PC-9 (cell line): ENCODE results near the gene ZNF19. TPM values are rescaled to one million over a fixed set of nuclear protein-coding genes. Genes with fewer than 3 reads are reported as not detected.

Experiments used
- BruUV-seq: library from RNA; stranded (reverse); fragments of 400-500 nt; replicated peaks from 2 replicates; lab custom pipeline; 2021; lab: Mats Ljungman, UMichigan
- CTCF ChIA-PET: fragments of 300-600 bp; sonication (Branson Sonifier 250); formaldehyde crosslinking; loops from one replicate; lab custom pipeline; 2022; ENCODE audit warnings: antibody characterized with exemption; lab: Charles Lee
- POLR2A ChIA-PET: fragments of 300-600 bp; sonication (Branson Sonifier 250); formaldehyde crosslinking; loops from one replicate; lab custom pipeline; 2022; ENCODE audit warnings: antibody characterized with exemption; ENCODE audit not compliant: unreplicated experiment; lab: Charles Lee
- DNase-seq, 2 experiments: peaks; one replicate each; pipeline versions ENCODE4 v3.0.0 to v3.0.0-alpha.2; 2015 to 2022; ENCODE audit warnings: mixed read lengths in 1 of 2
- H2AFZ ChIP-seq: fragments of 200-600 bp; sonication (generic); 2 replicates; pipeline ENCODE4 v1.8.1; 2017; ENCODE audit warnings: antibody characterized with exemption
- H3F3A ChIP-seq: fragments of 200-600 bp; sonication (generic); 2 replicates; pipeline ENCODE4 v1.8.1; 2017; ENCODE audit warnings: antibody characterized with exemption, mild to moderate bottlenecking, low read depth; ENCODE audit not compliant: insufficient read depth
- H3K27ac ChIP-seq: fragments of 200-600 bp; sonication (generic); 2 replicates; pipeline ENCODE4 v1.6.1; 2016; ENCODE audit warnings: mixed run types
- H3K27me3 ChIP-seq: fragments of 200-600 bp; sonication (generic); 2 replicates; pipeline ENCODE4 v1.6.1; 2016; ENCODE audit warnings: low read depth, mixed run types; ENCODE audit not compliant: insufficient read depth
- H3K36me3 ChIP-seq: fragments of 200-600 bp; sonication (generic); 2 replicates; pipeline ENCODE4 v1.6.1; 2016; ENCODE audit warnings: low read depth, mixed run types
- H3K4me1 ChIP-seq: fragments of 200-600 bp; sonication (generic); replicated peaks from 2 replicates; pipeline ENCODE4 v1.6.1; 2016; ENCODE audit warnings: mixed run types; ENCODE audit not compliant: insufficient read depth
- H3K4me2 ChIP-seq: fragments of 200-600 bp; sonication (generic); 2 replicates; pipeline ENCODE4 v1.6.1; 2017; ENCODE audit warnings: mixed run types
- H3K4me3 ChIP-seq: fragments of 200-600 bp; sonication (generic); 2 replicates; pipeline ENCODE4 v1.6.1; 2016; ENCODE audit warnings: mixed run types
- H3K79me2 ChIP-seq: fragments of 200-600 bp; sonication (generic); 2 replicates; pipeline ENCODE4 v1.6.1; 2017; ENCODE audit warnings: low read depth, mixed run types
- H3K9me2 ChIP-seq: fragments of 200-600 bp; sonication (generic); 2 replicates; pipeline ENCODE4 v1.8.1; 2017; ENCODE audit warnings: mild to moderate bottlenecking; ENCODE audit not compliant: insufficient read depth
- H3K9me3 ChIP-seq: fragments of 200-600 bp; sonication (generic); 2 replicates; pipeline ENCODE4 v1.8.1; 2016; ENCODE audit warnings: low read depth; ENCODE audit not compliant: insufficient read depth
- H4K20me1 ChIP-seq: fragments of 200-600 bp; sonication (generic); 2 replicates; pipeline ENCODE4 v1.8.1; 2017; ENCODE audit not compliant: insufficient read depth
- CTCF ChIP-seq: fragments of 200-600 bp; sonication (generic); conservative IDR thresholded peaks from 2 replicates; pipeline ENCODE4 v1.6.1; 2017; ENCODE audit warnings: mixed run types, antibody characterized with exemption, mild to moderate bottlenecking, moderate library complexity
- EZH2 ChIP-seq: fragments of 200-600 bp; sonication (generic); IDR thresholded peaks from 2 replicates; pipeline ENCODE4 v1.8.0; 2017; ENCODE audit warnings: antibody characterized with exemption, low read depth
- intact Hi-C: fragments of 100-400 bp; cut with micrococcal nuclease; formaldehyde crosslinking; loops from one replicate; pipeline ENCODE4 v1.10.0; 2022; ENCODE audit not compliant: unreplicated experiment
- total RNA-seq: library from RNA; stranded (reverse); gene quantifications from 2 replicates; pipeline ENCODE4 v1.2.3, GENCODE V29; 2021

Gene ZNF19
- total RNA-seq, 1 experiment from 2014 or later: 6.8 TPM

- no peaks in the 10 kb centered on the region for H3K27me3 ChIP-seq
- no peak overlapping the region; the same call in 1 of the 2 replicates for H3K4me3 ChIP-seq
- H4K20me1 ChIP-seq: no peaks in the 10 kb centered on the region
- no peaks in the 10 kb centered on the region for H3K9me2 ChIP-seq
- H3K4me2 ChIP-seq: no peak overlapping the region
- H2AFZ ChIP-seq: no peak overlapping the region
- intact Hi-C loops: no loop called here
- H3K4me1 ChIP-seq: no peaks in the 10 kb centered on the region
- TF ChIP-seq EZH2: no peak
- TF ChIP-seq CTCF: no peak
- no peaks in the 10 kb centered on the region for H3K79me2 ChIP-seq
- ChIA-PET POLR2A (no interaction called here), CTCF (no interaction called here)
- no TSS peak for BruUV-seq
- H3F3A ChIP-seq: no peaks in the 10 kb centered on the region; the same call in 1 of the 2 replicates
- DNase-seq: no peak
- H3K9me3 ChIP-seq: peaks cover 54% of the 10 kb centered on the region
- no peak overlapping the region for H3K27ac ChIP-seq
- H3K36me3 ChIP-seq: peaks cover 51% of the 10 kb centered on the region
These were observed 40.1 kb downstream of the ZNF19 start for GRCh38 chr16:71449020-71449419.

GRCh38 chr16:71448274-71448866 lies 40.8 kb downstream of the ZNF19 start:
- no TSS peak for BruUV-seq
- peaks cover 51% of the 10 kb centered on the region for H3K36me3 ChIP-seq
- no peak overlapping the region for H3K4me2 ChIP-seq
- no peak overlapping the region for H3K27ac ChIP-seq
- ChIA-PET POLR2A (no interaction called here), CTCF (no interaction called here)
- no peaks in the 10 kb centered on the region for H3K27me3 ChIP-seq
- H3K9me3 ChIP-seq: peaks cover 54% of the 10 kb centered on the region
- H3K4me1 ChIP-seq: no peaks in the 10 kb centered on the region
- H3K79me2 ChIP-seq: no peaks in the 10 kb centered on the region
- no peaks in the 10 kb centered on the region for H4K20me1 ChIP-seq
- TF ChIP-seq CTCF (no peak), EZH2 (no peak)
- no peak overlapping the region for H3K4me3 ChIP-seq
- H3F3A ChIP-seq: no peaks in the 10 kb centered on the region; the same call in 1 of the 2 replicates
- H3K9me2 ChIP-seq: no peaks in the 10 kb centered on the region
- intact Hi-C loops: no loop called here
- no peak for DNase-seq
- no peak overlapping the region for H2AFZ ChIP-seq

GRCh38 chr16:71443714-71444113 lies 45.4 kb downstream of the ZNF19 start:
- no peak for DNase-seq
- intact Hi-C loops: no loop called here
- ChIA-PET CTCF (no interaction called here), POLR2A (no interaction called here)
- peaks cover 31% of the 10 kb centered on the region for H3K9me3 ChIP-seq
- H3K4me1 ChIP-seq: no peaks in the 10 kb centered on the region
- TF ChIP-seq CTCF (no peak), EZH2 (no peak)
- H3K27me3 ChIP-seq: peaks cover 12% of the 10 kb centered on the region
- no peaks in the 10 kb centered on the region for H4K20me1 ChIP-seq
- no peaks in the 10 kb centered on the region; the same call in 1 of the 2 replicates for H3F3A ChIP-seq
- no peak overlapping the region for H3K4me2 ChIP-seq
- H3K36me3 ChIP-seq: peaks cover 7% of the 10 kb centered on the region; the same call in 1 of the 2 replicates
- no TSS peak for BruUV-seq
- no peak overlapping the region for H3K4me3 ChIP-seq
- H3K27ac ChIP-seq: no peak overlapping the region
- H3K9me2 ChIP-seq: no peaks in the 10 kb centered on the region
- H3K79me2 ChIP-seq: no peaks in the 10 kb centered on the region
- no peak overlapping the region for H2AFZ ChIP-seq
